GM21576 (cell line): ENCODE data around the gene E2F2.

ENCODE experiments used
- ATAC-seq: cut with Tn5 transposase; IDR thresholded peaks from one replicate; pipeline ENCODE4 v1.9.1; 2021; ENCODE audit warnings: mild to moderate bottlenecking, moderate library complexity; ENCODE audit not compliant: unreplicated experiment

The E2F2 gene, protein sequence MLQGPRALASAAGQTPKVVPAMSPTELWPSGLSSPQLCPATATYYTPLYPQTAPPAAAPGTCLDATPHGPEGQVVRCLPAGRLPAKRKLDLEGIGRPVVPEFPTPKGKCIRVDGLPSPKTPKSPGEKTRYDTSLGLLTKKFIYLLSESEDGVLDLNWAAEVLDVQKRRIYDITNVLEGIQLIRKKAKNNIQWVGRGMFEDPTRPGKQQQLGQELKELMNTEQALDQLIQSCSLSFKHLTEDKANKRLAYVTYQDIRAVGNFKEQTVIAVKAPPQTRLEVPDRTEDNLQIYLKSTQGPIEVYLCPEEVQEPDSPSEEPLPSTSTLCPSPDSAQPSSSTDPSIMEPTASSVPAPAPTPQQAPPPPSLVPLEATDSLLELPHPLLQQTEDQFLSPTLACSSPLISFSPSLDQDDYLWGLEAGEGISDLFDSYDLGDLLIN

DNA sequence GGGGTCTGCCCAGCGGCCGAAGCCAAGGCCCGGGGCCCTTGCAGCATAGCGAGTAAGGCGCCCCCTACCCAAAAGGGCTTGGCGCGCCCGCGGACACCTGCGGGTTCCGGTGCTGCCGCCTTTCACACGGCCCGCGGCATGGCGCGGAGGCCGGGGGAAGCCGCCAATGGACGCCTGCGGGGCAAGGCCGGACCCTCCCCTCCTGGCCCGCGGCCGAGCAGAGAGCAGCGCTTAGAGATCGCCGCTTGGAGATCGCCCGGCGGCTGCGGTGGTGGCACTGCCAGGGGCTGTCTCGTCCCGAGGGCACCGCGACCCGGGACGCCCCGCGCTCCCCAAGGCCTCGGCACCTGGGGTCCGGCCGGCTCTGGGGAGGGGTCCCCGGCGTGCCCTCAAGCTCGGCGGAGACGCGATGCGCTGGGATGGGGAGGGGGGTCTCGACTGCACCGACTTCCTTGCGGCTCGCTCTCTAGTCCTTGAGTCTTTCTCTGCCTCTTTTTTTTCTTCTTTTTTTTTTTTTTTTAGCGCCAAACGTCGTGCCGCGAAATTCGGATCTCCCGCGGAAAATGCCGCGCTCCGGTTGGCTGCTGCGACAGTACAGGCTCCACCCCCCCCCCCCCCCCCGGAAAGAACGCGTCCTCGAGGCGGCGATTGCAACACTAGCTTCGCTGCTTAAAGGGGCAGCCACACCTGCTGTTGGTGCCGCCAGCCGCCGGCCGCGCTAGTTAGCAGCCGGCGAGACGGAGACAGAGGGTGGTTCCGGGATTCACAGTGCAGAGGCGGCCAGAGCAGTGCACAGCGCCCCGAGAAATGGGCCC is at the start of gene E2F2:
E2F2 (minus strand) TSS at position 487 of the 815 bp plus-strand sequence; CDS start at position 47, 440 bp downstream.
- peak; percentile 45 for ATAC-seq

DNA sequence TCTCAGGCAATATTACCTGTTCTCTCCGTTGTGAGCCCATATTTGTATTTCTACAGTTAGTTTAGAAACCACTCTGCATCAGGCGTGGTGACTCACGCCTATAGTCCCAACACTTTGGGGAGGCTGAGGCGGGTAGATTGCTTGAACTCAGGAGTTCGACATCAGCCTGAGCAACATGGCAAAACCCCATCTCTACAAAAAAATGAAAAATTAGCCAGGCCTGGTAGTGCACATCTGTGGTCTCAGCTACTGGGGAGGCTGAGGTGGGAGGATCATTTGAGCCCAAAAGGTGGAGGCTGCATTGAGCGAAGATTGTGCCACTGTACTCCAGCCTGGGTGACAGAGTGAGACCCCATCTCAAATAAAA is 47.9 kb upstream of the E2F2 start:
- no peak for ATAC-seq

DNA sequence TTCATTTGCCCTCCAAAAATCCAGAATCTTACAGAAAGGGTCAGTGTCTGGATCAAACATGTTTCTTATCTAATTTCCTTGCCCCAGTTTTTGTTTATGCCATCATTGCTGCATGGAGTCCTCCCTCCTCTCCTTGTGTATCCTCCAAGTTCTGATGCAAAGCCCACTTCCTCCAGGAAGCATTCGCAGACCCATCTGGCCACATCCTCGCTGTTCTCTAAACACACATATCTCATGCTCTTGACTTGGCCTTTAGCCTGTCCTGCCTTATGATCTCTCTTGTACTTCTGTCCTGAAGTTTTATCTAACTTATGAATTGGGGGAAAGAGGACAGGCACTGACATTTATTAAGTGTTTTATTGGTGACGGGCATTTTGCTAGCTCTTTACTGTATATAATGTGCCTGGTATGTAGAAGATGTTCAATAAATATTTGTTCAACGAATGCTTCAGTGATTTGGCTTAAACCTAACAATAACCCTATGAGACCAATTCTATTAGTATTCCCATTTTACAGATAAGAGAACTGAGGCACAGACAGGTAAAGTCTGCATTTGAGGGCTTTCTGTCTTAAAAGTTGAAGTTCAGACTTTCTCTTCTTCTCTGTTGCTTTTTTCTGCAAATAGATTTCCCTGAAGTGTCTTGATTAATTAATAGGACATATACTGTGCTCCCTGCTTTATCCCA is 47.4 kb upstream of the E2F2 start:
- ATAC-seq: no peak

DNA sequence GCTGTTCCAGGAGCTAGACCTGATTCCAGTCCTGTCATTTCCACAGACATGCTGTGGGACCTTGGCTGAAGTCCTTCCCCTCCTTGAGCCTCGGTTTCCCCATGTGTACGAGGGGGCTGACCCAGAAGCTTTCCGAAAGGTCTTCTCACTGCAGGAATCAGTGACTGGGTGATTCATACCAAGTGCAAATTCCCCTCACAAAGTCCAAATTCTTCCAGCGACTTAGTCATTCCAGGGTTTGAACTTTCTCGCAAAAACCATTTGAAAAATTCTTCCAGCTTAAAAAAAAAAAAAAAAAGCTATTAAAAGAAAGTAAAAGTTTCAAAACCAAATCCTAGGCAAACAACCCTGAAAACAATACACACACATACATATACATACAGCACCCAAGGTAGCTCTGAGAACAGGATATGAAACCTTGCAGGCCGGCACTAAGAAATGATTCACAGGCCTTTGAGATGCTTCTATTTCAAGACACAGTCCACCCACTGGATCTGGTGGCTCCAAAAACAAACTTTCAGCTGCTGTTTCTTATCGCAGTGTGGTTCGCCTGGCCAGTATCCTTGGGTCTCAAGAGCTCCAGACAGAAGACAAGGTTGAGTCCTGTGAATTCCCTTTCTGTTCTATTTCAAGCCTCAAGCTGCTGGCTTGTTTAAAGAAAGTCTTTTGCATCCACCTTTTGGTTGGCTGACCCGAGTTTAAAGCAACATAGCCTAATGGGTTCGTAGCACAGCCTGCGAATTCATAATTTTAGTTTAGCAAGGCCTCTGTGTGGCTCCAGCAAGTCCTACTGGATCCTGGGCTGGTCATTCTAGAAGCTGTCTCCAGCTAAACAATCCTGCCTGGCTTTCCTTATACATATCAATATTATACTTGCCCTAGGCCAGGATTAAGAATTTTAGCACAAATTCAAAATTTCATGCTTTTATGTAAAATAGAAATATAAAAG is 46.3 kb upstream of the E2F2 start:
- peak; percentile 76 for ATAC-seq

DNA sequence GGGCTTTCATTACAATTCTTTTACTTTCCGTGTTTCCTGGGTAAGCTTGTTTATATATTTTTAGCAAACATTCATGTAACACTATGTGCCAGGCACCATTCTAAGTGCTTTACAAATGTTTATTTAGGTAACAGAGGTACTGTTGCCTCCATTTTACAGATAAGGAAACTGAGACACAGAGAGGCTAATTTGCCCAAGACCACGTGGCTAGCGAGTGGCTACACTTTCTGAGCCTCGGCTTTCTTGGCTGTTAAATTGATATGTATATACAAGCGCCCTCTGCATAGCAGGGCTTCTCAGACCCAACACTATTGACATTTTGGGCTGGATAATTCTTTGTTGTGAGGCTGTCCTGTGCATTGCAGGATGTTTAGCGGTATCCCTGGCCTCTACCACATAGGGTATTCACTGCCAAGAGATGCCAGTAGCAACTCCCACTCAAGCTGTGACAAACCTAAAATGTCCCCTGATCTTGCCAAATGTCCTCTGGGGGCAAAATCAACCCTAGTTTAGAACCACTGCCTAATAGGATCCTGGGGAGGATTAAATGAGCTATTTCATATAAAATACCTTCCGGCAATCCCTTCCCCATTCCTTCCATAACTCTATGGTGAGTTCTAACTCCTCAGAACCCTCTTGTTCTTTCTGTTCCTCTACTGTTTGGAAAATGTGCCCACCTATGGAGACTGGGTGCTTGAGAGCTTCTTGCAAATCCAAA is 45.5 kb upstream of the E2F2 start:
- ATAC-seq: no peak

DNA sequence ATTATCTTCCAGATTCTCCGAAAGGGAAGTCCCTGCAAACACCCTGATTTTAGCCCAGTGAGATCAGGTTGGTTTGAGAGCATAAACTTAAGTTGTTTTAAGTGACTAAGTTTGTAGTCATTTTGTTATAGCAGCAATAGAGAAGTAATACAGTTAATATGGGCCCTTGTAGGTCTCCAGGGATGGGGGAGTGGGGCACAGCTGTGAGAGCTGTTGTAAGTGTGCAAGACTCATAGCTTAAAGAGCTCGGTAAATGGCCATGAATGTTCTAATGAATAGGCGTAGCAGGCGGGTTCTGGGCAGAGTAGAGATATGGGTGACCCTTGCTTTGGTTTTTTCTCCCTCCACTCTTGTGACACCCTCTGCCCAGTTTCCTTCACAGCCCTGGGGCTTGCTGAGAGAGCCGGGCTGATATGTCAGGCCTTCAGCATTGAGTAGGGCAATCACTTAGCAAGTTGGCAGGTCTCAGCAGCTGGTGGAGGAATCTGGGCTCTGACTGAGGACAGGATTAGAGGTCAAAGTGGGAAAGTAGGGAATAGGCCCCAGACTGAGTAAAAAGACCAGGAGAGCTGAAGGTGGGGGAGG is 44.3 kb upstream of the E2F2 start:
- ATAC-seq: no peak

DNA sequence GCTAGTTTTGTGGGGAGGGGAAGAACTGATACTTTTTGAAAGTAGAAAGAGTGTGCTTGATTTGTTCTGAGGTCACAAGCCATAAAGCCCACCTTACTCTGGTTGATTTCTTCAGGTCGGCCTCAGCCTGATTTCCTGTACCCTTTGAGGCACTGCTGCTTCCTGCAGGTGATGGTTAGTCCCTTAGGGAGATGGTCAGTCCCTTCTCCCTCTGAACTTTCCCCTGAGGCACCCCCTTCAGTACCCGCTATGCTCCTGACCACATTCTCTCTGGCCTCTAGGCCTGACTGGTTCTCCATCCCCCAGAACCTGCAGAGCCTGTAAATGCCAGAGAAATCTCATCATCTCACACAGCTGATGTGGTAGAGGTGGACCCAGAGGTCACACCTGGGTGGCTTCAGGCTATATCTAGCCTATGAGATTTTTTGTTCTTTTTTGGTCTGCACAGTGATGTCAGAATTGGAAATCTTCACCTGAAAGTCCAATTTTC is 43.3 kb upstream of the E2F2 start:
- ATAC-seq: peak; percentile 34

DNA sequence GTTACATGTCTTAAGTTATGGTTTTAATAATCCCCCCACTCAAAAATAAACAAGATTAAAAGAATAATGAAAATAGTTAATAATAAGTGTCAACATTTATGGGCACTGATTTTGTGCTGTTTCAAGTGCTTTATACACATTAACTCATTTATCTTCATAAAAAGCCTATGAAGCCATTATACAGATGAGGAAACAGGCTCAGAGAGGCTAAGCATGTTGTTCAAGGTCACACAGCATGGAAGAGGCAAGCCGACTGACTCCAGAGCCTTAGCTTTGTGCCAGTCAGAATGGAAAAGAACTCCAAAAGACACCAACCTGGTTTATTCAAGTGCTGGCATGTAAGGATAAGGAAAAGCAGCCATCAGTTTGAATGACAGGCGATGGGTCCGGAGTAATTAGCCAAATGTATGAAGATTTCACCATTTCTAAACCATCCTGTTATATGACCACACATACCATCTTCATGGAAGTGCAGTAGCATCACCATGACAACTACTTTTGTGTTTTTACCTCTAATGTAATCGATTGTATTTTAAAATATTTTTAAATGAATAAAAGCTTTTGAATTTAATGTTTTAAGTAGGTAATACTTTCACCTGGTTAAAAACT is 42.6 kb upstream of the E2F2 start:
- no peak for ATAC-seq

DNA sequence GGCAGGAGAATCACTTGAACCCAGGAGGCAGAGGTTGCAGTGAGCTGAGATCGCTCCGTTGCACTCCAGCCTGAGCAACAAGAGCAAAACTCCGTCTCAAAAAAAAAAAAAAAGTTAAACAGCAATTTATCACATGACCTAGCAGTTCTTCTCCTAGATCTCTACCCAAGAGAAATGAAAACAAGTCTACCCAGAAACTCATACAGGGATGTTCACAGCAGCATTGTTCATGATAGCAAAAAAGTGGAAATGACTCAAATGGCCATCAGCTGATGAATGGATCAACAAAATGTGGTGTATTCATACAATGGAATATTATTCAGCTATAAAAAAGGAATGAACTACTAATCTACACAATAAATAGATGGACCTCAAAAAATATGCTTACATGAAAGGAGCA is 40.4 kb upstream of the E2F2 start:
- ATAC-seq: no peak

DNA sequence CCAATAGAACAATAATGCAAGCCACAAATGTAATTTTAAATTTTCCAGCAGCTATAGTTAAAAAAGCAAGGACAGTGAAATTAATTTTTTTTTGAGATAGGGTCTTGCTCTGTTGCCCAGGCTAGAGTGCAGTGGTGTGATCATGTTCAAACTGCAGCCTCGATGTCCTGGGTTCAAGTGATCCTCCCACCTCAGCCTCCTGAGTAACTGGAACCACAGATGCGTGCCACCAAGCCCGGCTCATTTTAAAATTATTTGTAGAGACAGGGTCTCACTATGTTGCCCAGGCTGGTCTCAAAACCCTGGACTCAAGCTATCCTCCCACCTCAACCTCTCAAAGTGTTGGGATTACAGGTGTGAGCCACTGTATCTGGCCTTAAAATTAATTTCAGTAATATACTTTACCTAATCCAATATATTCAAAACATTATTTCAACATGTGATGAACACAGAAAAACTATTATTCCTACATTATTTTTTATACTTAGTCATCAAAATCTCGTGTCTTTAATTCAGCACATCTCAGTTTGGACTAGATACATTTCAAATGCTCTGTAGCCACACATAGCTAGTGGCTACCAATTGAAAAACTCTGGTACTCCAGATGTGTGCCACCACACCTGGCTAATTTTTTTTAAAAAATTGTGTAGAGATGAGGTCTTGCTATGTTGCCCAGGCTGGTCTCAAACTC is 39.1 kb upstream of the E2F2 start:
- ATAC-seq: no peak

DNA sequence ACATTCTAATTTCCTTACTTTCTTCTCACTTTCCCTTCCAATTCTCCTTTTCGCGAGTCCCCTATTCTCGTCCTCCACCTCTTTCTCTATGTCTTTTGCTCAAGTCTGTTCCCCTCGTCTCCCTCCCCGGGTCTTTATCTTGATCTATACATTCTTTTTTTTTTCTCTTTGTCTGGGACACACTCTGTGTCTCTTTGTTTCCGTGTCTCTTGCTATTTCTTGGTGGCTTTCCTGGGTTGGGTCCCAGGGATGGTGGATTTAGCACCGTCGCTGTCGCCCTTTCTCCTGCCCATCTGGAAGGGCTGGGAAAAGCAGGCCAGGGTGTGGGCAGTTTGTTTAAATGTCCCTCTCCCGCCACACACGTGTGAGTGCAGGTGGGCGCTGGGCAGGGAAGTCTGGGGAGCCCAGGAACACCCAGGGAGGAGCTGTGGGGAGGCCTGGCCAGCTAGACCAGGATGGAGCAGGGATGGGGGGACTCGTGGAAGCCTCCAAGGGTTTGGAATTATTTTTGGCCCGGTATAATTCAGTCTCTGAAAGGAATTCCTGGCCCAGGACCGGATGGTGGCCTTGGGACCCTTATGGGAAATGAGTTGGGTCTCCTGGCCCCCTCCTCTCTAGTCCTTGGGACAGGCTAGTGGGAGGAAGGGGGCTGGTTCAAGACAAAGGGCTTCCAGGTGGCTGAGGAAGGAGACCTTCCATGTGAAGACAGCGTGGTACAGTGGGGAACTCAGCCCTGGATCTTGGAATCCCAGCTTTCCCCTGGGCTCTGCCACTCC is 37.8 kb upstream of the E2F2 start:
- ATAC-seq: no peak

DNA sequence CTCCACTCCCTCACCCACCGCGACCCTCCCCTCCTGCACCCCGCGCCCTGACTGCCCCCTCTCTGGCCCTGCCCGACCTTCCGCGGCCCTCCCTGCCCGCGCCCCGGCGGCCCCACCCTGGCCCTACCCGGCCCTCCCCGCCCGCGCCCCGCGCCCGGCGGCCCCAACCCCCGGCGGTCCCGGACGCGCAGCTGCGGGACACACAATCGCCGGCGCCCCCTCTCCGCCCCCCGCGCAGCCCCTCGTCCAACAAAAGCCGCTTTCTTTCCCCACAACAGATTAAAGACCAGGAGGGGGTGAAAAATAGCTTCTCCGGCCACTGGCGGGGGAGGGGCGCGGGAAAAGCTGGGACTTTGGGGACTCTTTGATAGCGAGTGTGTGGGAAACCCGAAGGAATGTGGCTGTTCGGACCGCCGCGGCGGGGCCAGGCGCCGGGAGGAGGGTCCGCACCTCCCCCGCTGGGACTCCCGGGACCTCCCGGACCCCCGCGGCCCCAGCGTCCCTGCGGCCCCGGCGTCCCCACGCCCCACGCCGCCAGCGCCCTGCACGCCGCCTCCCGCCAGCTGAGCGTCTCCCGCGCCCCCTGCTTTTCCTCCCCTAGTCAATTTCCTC is 37.1 kb upstream of the E2F2 start:
- no peak for ATAC-seq

DNA sequence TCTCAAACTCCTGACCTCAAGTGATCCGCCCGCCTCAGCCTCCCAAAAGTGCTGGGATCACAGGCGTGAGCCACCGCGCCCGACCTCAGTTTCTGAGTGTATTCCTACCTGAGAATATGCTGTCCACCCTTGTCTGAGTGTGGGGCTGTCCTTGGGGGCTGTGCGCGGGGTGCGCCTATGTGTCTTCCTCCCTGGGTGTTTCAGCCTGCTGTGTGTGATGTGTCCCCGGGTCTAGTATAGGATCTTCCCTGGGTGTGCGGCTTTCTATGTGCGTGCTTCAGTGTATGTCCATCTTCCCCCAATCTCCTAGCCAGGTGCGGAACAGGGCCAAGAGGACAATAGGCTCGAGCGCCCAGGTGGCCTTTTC is 36.6 kb upstream of the E2F2 start:
- no peak for ATAC-seq

DNA sequence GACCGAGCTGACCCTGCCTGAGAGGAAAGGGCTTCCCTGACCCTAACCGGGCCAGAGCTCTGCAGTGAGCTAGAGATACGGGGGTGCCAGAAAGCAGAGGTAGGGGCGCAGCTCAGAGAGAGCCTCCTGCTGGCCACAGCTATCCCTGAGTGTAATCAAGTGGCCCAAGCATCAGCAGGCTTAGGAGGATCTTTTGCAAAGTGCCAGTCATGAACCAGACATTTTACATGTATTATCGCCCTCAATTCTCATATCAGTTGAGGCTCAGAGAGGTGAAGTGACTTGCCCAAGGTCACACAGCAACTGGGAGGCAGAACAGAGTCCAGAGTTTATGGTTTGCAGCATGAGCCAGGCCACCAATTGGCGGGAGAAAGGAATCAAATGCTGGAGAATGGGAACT is 35.3 kb upstream of the E2F2 start:
- no peak for ATAC-seq

DNA sequence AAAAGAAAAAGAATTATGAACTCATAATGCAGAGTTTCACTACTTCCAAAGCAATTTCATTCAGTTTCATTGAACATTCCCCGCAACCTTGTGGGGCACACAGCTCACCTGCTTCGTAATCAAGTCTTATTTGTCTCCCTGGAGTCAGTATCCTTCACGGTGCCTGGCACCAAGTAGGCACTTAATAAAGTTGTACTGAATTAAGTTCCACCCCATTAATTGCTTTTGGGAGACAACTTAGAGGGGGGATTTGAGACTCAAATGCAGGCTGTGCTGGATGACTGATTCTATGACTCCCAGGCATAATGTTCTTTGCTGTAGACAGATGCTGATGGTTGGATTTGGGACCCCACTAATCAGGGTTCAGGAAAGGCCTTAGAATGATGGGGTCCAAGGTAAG is 34.7 kb upstream of the E2F2 start:
- no peak for ATAC-seq

DNA sequence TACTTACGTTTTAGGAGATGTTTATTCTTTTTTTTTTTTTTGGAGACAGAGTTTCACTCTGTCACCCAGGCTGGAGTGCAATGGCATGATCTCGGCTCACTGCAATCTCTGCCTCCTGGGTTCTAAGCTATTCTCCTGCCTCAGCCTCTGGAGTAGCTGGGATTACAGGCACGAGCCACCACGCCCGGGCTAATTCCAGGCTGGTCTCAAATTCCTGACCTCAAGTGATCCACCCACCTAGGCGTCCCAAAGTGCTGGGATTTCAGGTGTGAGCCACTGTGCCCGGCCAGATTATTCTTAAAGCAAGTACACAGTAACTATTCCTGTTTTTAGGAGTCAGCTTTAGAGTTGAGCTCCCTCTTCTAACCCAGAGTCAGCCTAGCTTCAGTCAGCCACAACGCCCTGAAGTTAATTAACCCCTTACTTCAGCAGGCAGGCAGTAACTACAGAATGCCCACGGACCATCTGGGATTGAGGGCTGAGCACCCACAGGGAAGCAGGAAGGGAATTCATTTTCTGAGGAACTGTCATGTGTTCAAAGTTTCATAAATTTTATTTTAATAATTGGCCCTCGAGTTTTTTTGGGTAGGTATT is 33.6 kb upstream of the E2F2 start:
- no peak for ATAC-seq
